Tibial nerve (tissue), 4 donors: ENCODE results near the gene GARRE1. TPM values are rescaled to one million over a fixed set of nuclear protein-coding genes. Genes with fewer than 3 reads are reported as not detected.
A peak's percentile ranks its signal among the peaks of the same experiment; 100 is the strongest.
"Not testable (repeated sequence)": the region's sequence is repeated elsewhere in the genome, so short reads cannot be mapped to it uniquely, and the experiment has no call there.

Experiments used
- DNase-seq, 2 donors: peaks; one replicate each; pipeline ENCODE4 v3.0.0-alpha.2; 2019; ENCODE audit warnings: low spot score in 2 of 2
- H3K27ac ChIP-seq, 4 donors: fragments of 200-600 bp; sonication (generic) in 3 of 4; one replicate each; pipeline ENCODE4 v1.5.1; 2017 to 2019; ENCODE audit warnings: mild to moderate bottlenecking in 1 of 4
- H3K27me3 ChIP-seq, 2 donors: fragments of 200-600 bp; sonication (generic) in 1 of 2; one replicate each; pipeline versions ENCODE4 v1.5.1 to v1.6.0; 2017 to 2019
- H3K36me3 ChIP-seq, 3 donors: fragments of 200-600 bp; sonication (generic); one replicate each; pipeline ENCODE4 v1.5.1; 2018 to 2019
- H3K4me1 ChIP-seq, 4 donors: fragments of 200-600 bp; sonication (generic) in 3 of 4; one replicate each; pipeline ENCODE4 v1.5.1; 2017 to 2019
- H3K4me3 ChIP-seq, 4 donors: fragments of 200-600 bp; sonication (generic) in 3 of 4; one replicate each; pipeline ENCODE4 v1.5.1; 2017 to 2019; ENCODE audit warnings: mild to moderate bottlenecking in 1 of 4, moderate library complexity in 1 of 4
- H3K9me3 ChIP-seq, 4 donors: fragments of 200-600 bp; sonication (generic) in 3 of 4; one replicate each; pipeline ENCODE4 v1.5.1; 2017 to 2019
- EP300 ChIP-seq, 2 donors: sonication (generic); formaldehyde crosslinking; IDR thresholded peaks; one replicate each; pipeline ENCODE4 v1.6.1; 2017; ENCODE audit warnings: antibody characterized with exemption in 2 of 2, mild to moderate bottlenecking in 1 of 2
- POLR2A ChIP-seq, 2 donors: fragments of 450-650 bp; IDR thresholded peaks; one replicate each; pipeline ENCODE4 v1.6.1; 2017; ENCODE audit warnings: antibody characterized with exemption in 2 of 2, mild to moderate bottlenecking in 2 of 2, moderate library complexity in 2 of 2
- WGBS, 2 donors: methylation state at CpG; one replicate each; pipeline ENCODE4 v1.1.5; 2018; 5-methylcytosine and 5-hydroxymethylcytosine counted together
- total RNA-seq, 4 donors: library from RNA; depleted of rRNA; stranded (reverse); fragments of >200 nt; gene quantifications; one replicate each; pipeline ENCODE4 v1.1.0, GENCODE V29; 2016
- TF ChIP-seq, protein P1 (sequence below), 5 experiments: fragments of 200-600 bp in 3 of 5; fragments of 450-650 bp in 2 of 5; sonication (generic) in 3 of 5; IDR thresholded peaks; one replicate each; pipeline ENCODE4 v1.5.1; 2016 to 2019; ENCODE audit warnings: antibody characterized with exemption in 5 of 5, mild to moderate bottlenecking in 3 of 5, moderate library complexity in 2 of 5

GARRE1 gene, protein sequence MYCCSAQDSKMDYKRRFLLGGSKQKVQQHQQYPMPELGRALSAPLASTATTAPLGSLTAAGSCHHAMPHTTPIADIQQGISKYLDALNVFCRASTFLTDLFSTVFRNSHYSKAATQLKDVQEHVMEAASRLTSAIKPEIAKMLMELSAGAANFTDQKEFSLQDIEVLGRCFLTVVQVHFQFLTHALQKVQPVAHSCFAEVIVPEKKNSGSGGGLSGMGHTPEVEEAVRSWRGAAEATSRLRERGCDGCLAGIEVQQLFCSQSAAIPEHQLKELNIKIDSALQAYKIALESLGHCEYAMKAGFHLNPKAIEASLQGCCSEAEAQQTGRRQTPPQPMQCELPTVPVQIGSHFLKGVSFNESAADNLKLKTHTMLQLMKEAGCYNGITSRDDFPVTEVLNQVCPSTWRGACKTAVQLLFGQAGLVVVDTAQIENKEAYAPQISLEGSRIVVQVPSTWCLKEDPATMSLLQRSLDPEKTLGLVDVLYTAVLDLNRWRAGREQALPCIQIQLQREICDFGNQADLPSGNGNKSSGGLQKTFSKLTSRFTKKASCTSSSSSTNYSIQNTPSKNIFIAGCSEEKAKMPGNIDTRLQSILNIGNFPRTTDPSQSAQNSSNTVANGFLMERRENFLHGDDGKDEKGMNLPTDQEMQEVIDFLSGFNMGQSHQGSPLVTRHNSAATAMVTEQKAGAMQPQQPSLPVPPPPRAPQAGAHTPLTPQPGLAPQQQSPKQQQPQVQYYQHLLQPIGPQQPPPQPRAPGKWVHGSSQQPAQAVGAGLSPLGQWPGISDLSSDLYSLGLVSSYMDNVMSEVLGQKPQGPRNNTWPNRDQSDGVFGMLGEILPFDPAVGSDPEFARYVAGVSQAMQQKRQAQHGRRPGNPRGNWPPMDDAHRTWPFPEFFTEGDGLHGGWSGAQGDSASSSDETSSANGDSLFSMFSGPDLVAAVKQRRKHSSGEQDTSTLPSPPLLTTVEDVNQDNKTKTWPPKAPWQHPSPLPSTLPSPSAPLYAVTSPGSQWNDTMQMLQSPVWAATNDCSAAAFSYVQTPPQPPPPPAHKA (N-terminal part only)
- 10 to 100 TPM; 21.6 to 35.4 (median 30.9) TPM for total RNA-seq

DNA sequence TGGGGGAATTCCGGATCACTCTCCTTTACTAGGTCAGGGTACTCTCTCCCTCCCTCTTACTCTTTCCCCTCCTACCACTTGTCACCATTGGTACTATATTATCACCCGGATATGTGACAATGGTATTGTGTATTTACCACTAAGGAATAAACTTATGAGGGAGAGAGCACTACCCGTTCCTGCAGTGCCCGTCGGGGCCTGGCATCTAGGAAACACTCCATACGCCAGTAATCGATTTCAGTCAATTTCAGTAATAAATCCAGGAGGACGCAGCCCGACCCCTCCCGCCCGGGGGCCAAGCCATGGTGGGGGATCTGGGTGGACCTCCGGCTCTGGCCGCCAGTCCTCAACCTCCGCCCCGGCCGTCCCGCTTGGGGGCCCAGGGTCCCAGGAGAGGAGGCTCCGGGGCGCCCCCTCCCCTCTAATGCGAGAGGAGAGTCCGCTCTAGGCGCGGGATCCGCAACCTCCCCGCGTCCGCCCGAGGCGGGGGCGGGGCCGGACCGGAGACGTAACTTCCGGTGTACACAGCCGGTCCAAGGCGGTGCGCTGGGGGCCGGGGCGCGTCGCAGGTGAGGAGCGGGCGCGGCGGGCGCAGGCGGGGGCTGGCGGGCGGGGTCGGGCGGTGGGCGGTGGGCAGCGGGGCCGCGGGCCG is at the start of gene GARRE1:
Gene GARRE1 (plus strand): TSS at position 509 of the 652 bp plus-strand sequence. CDS start 45,920 bp downstream, outside the sequence.
- peak within 1 kb of the TSS; percentile 77 to 99 (median 94) for H3K4me3 ChIP-seq
- H3K9me3 ChIP-seq = no peaks in the 10 kb centered on the region
- H3K27me3 ChIP-seq = no peaks in the 10 kb centered on the region
- H3K4me1 ChIP-seq = peaks cover 0 to 30% (median 8%) of the 10 kb centered on the region in 4 donors
- peak; percentile 76 to 78 for DNase-seq
- TF ChIP-seq, protein P1, sequence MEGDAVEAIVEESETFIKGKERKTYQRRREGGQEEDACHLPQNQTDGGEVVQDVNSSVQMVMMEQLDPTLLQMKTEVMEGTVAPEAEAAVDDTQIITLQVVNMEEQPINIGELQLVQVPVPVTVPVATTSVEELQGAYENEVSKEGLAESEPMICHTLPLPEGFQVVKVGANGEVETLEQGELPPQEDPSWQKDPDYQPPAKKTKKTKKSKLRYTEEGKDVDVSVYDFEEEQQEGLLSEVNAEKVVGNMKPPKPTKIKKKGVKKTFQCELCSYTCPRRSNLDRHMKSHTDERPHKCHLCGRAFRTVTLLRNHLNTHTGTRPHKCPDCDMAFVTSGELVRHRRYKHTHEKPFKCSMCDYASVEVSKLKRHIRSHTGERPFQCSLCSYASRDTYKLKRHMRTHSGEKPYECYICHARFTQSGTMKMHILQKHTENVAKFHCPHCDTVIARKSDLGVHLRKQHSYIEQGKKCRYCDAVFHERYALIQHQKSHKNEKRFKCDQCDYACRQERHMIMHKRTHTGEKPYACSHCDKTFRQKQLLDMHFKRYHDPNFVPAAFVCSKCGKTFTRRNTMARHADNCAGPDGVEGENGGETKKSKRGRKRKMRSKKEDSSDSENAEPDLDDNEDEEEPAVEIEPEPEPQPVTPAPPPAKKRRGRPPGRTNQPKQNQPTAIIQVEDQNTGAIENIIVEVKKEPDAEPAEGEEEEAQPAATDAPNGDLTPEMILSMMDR (IDR thresholded peaks at IDR 0.05) = peak in 2 of 5 experiments; percentile 17 to 28
- TF ChIP-seq EP300 (IDR thresholded peaks at IDR 0.05) (peak; percentile 56 to 97), POLR2A (IDR thresholded peaks at IDR 0.05) (peak; percentile 84 to 85)
- peak within 1 kb of the TSS; percentile 95 to 99 (median 98) for H3K27ac ChIP-seq
- 0% methylated on average over 11 to 28 of the region's 56 CpGs for WGBS, 2 donors
- no peaks in the 10 kb centered on the region for H3K36me3 ChIP-seq

DNA sequence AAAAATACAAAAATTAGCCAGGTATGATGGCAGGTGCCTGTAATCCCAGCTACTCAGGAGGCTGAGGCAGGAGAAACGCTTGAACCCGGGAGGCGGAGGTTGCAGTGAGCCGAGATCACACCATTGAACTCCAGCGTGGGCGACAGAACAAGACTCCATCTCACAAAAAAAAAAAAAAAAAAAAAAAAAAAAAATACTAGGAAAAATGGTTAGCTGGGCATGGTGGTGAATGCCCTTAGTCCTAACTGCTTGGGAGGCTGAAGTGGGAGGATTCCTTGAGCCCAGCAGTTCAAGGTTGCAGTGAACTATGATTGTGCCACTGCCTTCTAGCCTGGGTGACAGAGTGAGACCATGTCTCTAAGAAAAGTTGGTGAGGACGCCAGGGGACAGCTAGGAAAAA is 49.0 kb upstream of the GARRE1 start:
- peaks cover 2 to 85% (median 2%) of the 10 kb centered on the region in 3 donors for H3K36me3 ChIP-seq
- not testable (repeated sequence) for H3K9me3 ChIP-seq, H3K4me3 ChIP-seq, H3K4me1 ChIP-seq, DNase-seq, H3K27me3 ChIP-seq, H3K27ac ChIP-seq
- WGBS, 2 donors = 97 to 99% methylated on average over 7 of the region's 7 CpGs

DNA sequence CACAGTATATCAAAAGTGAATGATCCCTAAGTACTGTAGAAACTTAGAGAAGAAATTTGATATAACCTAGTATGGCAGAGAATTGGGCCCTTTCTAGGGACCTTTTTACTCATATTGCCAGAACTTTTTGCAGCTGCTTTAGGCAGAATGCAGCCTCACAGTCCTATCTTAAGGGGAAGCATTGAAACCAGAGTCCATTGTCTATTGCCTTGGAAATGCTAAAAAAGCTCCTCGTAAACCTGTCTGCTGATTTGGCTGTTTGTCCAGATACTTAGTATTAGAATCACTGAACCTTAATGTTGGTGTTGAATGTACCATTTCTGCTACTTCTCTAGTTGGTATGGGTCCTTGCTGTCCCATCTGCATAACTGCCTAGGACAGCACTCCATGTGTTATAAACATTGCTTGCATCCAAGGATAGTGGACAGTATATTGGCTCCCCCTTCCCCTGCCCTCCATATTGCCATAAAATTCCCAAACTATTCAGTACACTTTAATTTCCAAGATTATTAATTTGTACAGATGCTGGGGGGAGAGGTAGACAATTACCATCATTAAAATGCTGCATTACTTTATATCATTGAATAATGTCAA is 46.0 kb upstream of the GARRE1 start:
- TF ChIP-seq, protein P1 (IDR thresholded peaks at IDR 0.05) = no peak
- TF ChIP-seq EP300 (IDR thresholded peaks at IDR 0.05) (no peak), POLR2A (IDR thresholded peaks at IDR 0.05) (no peak)
- peaks cover 7 to 82% (median 8%) of the 10 kb centered on the region in 3 donors for H3K36me3 ChIP-seq

DNA sequence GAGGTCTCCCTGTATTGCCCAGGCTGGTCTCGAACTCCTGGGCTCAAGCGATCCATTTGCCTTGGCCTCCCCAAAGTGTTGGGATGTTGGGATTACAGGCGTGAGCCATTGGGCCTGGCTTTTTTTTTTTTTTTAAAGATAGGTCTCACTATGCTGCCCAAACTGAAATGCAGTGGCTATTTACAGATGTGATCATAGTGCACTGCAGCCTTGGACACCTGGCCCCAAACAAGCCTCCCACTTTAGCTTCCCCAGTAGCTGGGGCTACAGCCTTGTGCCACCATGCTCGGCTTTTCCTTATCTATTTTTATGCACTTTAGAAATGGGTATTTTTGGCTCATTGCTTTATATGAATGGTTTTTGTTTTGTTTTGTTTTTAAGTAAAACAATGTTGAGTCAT is 44.6 kb upstream of the GARRE1 start:
- WGBS, 2 donors = 70 to 90% methylated on average over 4 of the region's 4 CpGs
- Histone ChIP-seq H3K27me3 (no peaks in the 10 kb centered on the region), H3K36me3 (peaks cover 7 to 86% (median 8%) of the 10 kb centered on the region in 3 donors), H3K4me1 (no peaks in the 10 kb centered on the region), H3K27ac (no peak overlapping the region), H3K9me3 (no peaks in the 10 kb centered on the region), H3K4me3 (no peak overlapping the region)
- DNase-seq = no peak
- no peak for TF ChIP-seq POLR2A (IDR thresholded peaks at IDR 0.05)
- TF ChIP-seq, protein P1 (IDR thresholded peaks at IDR 0.05) = no peak
- no peak for TF ChIP-seq EP300 (IDR thresholded peaks at IDR 0.05)

More for the DNA sequence above, 46.0 kb upstream of the GARRE1 start:
- H3K27ac ChIP-seq = no peak overlapping the region
- H3K27me3 ChIP-seq = no peaks in the 10 kb centered on the region
- DNase-seq = no peak
- H3K4me3 ChIP-seq = no peak overlapping the region
- H3K4me1 ChIP-seq = no peaks in the 10 kb centered on the region
- H3K9me3 ChIP-seq = no peaks in the 10 kb centered on the region
- 89 to 100% methylated on average over 1 of the region's 1 CpG for WGBS, 2 donors

DNA sequence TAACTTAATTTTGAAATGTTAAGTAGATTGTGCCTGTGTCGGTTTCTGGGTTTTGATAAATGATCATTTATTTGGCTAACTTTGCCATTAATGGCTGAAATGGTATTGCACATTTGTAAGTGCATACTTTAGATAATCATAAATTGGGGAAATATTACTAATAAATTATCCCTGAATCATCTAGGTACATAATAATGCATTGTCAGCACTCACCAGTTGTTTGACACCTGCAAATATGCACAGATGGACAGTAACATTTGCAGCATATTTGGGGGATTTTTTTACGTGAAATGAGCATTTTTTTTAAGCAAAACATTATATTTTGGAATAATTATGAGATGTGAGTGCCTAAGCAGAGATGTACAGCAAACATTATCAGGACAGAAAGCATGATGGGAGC is 41.1 kb upstream of the GARRE1 start:
- H3K4me1 ChIP-seq = peaks cover 0 to 5% (median 0%) of the 10 kb centered on the region in 4 donors
- no peak for DNase-seq
- H3K27me3 ChIP-seq = no peaks in the 10 kb centered on the region
- H3K4me3 ChIP-seq = no peak overlapping the region
- TF ChIP-seq EP300 (IDR thresholded peaks at IDR 0.05) (no peak), POLR2A (IDR thresholded peaks at IDR 0.05) (no peak)
- TF ChIP-seq, protein P1 (IDR thresholded peaks at IDR 0.05) = no peak
- H3K36me3 ChIP-seq = peaks cover 7 to 81% (median 8%) of the 10 kb centered on the region in 3 donors
- H3K9me3 ChIP-seq = no peaks in the 10 kb centered on the region
- H3K27ac ChIP-seq = no peak overlapping the region
- 86 to 89% methylated on average over 2 of the region's 2 CpGs for WGBS, 2 donors
